GM21737 (cell line): ENCODE results near the gene SLCO2B1.

Experiments
- ATAC-seq: cut with Tn5 transposase; IDR thresholded peaks from one replicate; pipeline ENCODE4 v1.9.1; 2021; ENCODE audit warnings: mild to moderate bottlenecking, moderate library complexity; ENCODE audit not compliant: unreplicated experiment

The SLCO2B1 gene

GRCh38 chr11:75145196-75145971 lies 5.5 kb upstream of the SLCO2B1 start:
- ATAC-seq, result no peak

- no peak for ATAC-seq
Observed at GRCh38 chr11:75145972-75146519, 4.9 kb upstream of the SLCO2B1 start.

- no peak for ATAC-seq
Observed at GRCh38 chr11:75146711-75147110, 4.2 kb upstream of the SLCO2B1 start.

GRCh38 chr11:75147191-75147874 lies 3.6 kb upstream of the SLCO2B1 start:
- ATAC-seq, result no peak

- no peak for ATAC-seq
Observed at GRCh38 chr11:75147875-75148263, 3.0 kb upstream of the SLCO2B1 start.

GRCh38 chr11:75148436-75148983 lies 2.4 kb upstream of the SLCO2B1 start:
- ATAC-seq, result no peak

GRCh38 chr11:75149766-75150465 lies 991 bp upstream of the SLCO2B1 start:
- no peak for ATAC-seq

GRCh38 chr11:75151346-75152047 lies 590 bp downstream of the SLCO2B1 start:
- ATAC-seq, result no peak

GRCh38 chr11:75152090-75152489 lies 1.2 kb downstream of the SLCO2B1 start:
- ATAC-seq, result no peak

GRCh38 chr11:75152651-75153427 lies 1.9 kb downstream of the SLCO2B1 start:
- ATAC-seq, result no peak

- ATAC-seq, result no peak
Observed at GRCh38 chr11:75154646-75155569, 4.0 kb downstream of the SLCO2B1 start.

- ATAC-seq, result no peak
Observed at GRCh38 chr11:75155570-75156422, 4.9 kb downstream of the SLCO2B1 start.

- ATAC-seq, result no peak
Observed at GRCh38 chr11:75158241-75158640, 7.3 kb downstream of the SLCO2B1 start.

GRCh38 chr11:75158696-75159150 lies 7.8 kb downstream of the SLCO2B1 start:
- no peak for ATAC-seq

GRCh38 chr11:75159151-75159953 lies 8.4 kb downstream of the SLCO2B1 start:
- no peak for ATAC-seq

- ATAC-seq, result no peak
Observed at GRCh38 chr11:75160220-75160757, 9.4 kb downstream of the SLCO2B1 start.

GRCh38 chr11:75160880-75161279 lies 10.0 kb downstream of the SLCO2B1 start:
- ATAC-seq, result no peak
